Measurements from ENCODE around the gene ALK.
A peak's percentile ranks its signal among the peaks of the same experiment; 100 is the strongest.

Gene ALK

GRCh38 chr2:29206941-29207340 is 714.4 kb downstream of the ALK start:
- no peak for FAIRE-seq
- no peak for DNase-seq (ENCODE audit: insufficient read length, low spot score)
- TF ChIP-seq CTCF (IDR thresholded peaks at IDR 0.05; ENCODE audit: insufficient read depth, missing control alignments), result peak; percentile 11

GRCh38 chr2:29202819-29203495 is 718.4 kb downstream of the ALK start:
- DNase-seq (ENCODE audit: insufficient read length, low spot score), result no peak
- no peak for TF ChIP-seq CTCF (IDR thresholded peaks at IDR 0.05; ENCODE audit: insufficient read depth, missing control alignments)
- FAIRE-seq, result no peak

- no peak for TF ChIP-seq CTCF (IDR thresholded peaks at IDR 0.05; ENCODE audit: insufficient read depth, missing control alignments)
- no peak for FAIRE-seq
These were observed 719.4 kb downstream of the ALK start for GRCh38 chr2:29201979-29202378.

GRCh38 chr2:29196792-29197788 is 724.3 kb downstream of the ALK start:
- DNase-seq (ENCODE audit: insufficient read length, low spot score), result no peak
- peak; percentile 85 for TF ChIP-seq CTCF (IDR thresholded peaks at IDR 0.05; ENCODE audit: insufficient read depth, missing control alignments)
- peak; percentile 83 for FAIRE-seq

More at GRCh38 chr2:29201979-29202378, 719.4 kb downstream of the ALK start:
- DNase-seq (ENCODE audit: insufficient read length, low spot score), result no peak

GRCh38 chr2:29195796-29196195 is 725.6 kb downstream of the ALK start:
- FAIRE-seq, result no peak
- no peak for DNase-seq (ENCODE audit: insufficient read length, low spot score)
- no peak for TF ChIP-seq CTCF (IDR thresholded peaks at IDR 0.05; ENCODE audit: insufficient read depth, missing control alignments)

GRCh38 chr2:29193681-29194080 is 727.7 kb downstream of the ALK start:
- DNase-seq (ENCODE audit: insufficient read length, low spot score) (no peak), FAIRE-seq (no peak)
- TF ChIP-seq CTCF (IDR thresholded peaks at IDR 0.05; ENCODE audit: insufficient read depth, missing control alignments), result no peak

Data from D721Med (cell line).